H1 (cell line): ENCODE measurements around the gene TSPAN9. TPM values are rescaled to one million over a fixed set of nuclear protein-coding genes. Genes with fewer than 3 reads are reported as not detected.

Source experiments
- BRCA1 ChIP-seq: IDR thresholded peaks from 2 replicates; pipeline ENCODE4 v1.6.1; 2012; ENCODE audit warnings: low read depth, low read length, improper control_type of control experiment
- EP300 ChIP-seq, 2 experiments: IDR thresholded peaks; 1 replicate in 1 of 2; 2 replicates in 1 of 2; pipeline ENCODE4 v1.6.1; 2011 to 2012; ENCODE audit warnings: low read depth in 2 of 2, low read length in 2 of 2, mild to moderate bottlenecking in 2 of 2, borderline replicate concordance in 1 of 2, inconsistent platforms in 1 of 2, moderate library complexity in 1 of 2
- NANOG ChIP-seq: IDR thresholded peaks from 2 replicates; pipeline ENCODE4 v1.6.1; 2011; ENCODE audit warnings: low read length, low read depth, mild to moderate bottlenecking, inconsistent platforms; ENCODE audit not compliant: insufficient read depth, poor library complexity, severe bottlenecking
- NRF1 ChIP-seq: IDR thresholded peaks from 2 replicates; pipeline ENCODE4 v1.6.1; 2011; ENCODE audit warnings: mild to moderate bottlenecking, low read depth, low read length, improper control_type of control experiment
- POU5F1 ChIP-seq: IDR thresholded peaks from 2 replicates; pipeline ENCODE4 v1.6.1; 2011; ENCODE audit warnings: low read depth, mild to moderate bottlenecking, low read length, moderate library complexity
- SP1 ChIP-seq: IDR thresholded peaks from 2 replicates; pipeline ENCODE4 v1.6.1; 2011; ENCODE audit warnings: low read depth, low read length
- polyA plus RNA-seq, 7 experiments: library from polyadenylated mRNA; depleted of rRNA in 3 of 7; stranded (reverse) in 5 of 7; unstranded in 2 of 7; fragments of >200 nt in 5 of 7; fragments of 200-250 nt in 2 of 7; gene quantifications; 1 replicate in 5 of 7; 2 replicates in 1 of 7; 4 replicates in 1 of 7; pipeline versions ENCODE4 v1.2.1 to v1.2.3, GENCODE V29; 2011 to 2013; ENCODE audit warnings: missing spikeins in 2 of 7, mixed read lengths in 2 of 7
- total RNA-seq: library from RNA; stranded (reverse); fragmentation: NEBNext Ultra II Directional; extraction: Animal tissue kit (Norgen Biotek cat#: 25700); gene quantifications from 2 replicates; pipeline ENCODE4 v1.2.1, GENCODE V29; 2021
- TF ChIP-seq, protein P1 (sequence below): IDR thresholded peaks from 2 replicates; pipeline ENCODE4 v1.6.1; 2012; ENCODE audit warnings: low read length, inconsistent platforms

Gene TSPAN9
- total and polyA plus RNA-seq, 2 of the 8 experiments (the other 6 are each of a cell fraction or from before 2014, with no cell fraction given), result 11.5 to 29.1 TPM

DNA sequence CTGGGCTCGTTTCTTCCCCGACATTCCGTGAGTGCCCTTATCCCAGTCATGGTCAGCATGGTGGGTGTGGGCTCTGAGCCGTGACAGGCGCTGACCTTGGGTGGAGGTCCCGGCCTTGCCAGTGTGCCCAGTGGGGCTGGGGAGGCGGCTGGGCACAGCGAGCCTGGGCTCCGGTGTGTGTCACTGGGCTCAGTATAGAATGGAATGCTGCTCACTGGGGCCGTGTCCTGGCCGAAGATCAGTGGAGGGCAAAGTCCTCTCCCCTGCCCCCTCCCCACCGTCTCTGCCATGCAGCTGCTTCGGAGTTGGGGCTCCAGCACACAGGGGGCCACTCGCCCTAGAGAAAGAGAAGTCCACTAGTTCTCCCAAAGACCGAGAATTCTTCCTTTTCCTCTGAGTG is 164.4 kb downstream of the TSPAN9 start (continued):
- TF ChIP-seq, protein P1, sequence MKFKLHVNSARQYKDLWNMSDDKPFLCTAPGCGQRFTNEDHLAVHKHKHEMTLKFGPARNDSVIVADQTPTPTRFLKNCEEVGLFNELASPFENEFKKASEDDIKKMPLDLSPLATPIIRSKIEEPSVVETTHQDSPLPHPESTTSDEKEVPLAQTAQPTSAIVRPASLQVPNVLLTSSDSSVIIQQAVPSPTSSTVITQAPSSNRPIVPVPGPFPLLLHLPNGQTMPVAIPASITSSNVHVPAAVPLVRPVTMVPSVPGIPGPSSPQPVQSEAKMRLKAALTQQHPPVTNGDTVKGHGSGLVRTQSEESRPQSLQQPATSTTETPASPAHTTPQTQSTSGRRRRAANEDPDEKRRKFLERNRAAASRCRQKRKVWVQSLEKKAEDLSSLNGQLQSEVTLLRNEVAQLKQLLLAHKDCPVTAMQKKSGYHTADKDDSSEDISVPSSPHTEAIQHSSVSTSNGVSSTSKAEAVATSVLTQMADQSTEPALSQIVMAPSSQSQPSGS, result no peak
- TF ChIP-seq SP1, result no peak
- no peak for TF ChIP-seq EP300 (IDR thresholded peaks at IDR 0.05; ENCODE audit: borderline replicate concordance in 1 of 2, low read depth in 2 of 2, low read length in 2 of 2)
- no peak for TF ChIP-seq NANOG
- TF ChIP-seq NRF1, result no peak
- TF ChIP-seq POU5F1, result no peak
- no peak for TF ChIP-seq BRCA1
